Activated T-cell treated with anti-CD3 and anti-CD28 coated beads, Interleukin-2, amount 50 U/mL, for 1 hour (primary cell): ENCODE measurements around the gene ADGRE2.
"Not testable (repeated sequence)": the region's sequence is repeated elsewhere in the genome, so short reads cannot be mapped to it uniquely, and the experiment has no call there.

Source experiments
- DNase-seq: peaks from one replicate; pipeline ENCODE4 v3.0.0-alpha.2; 2020

The ADGRE2 gene

DNA sequence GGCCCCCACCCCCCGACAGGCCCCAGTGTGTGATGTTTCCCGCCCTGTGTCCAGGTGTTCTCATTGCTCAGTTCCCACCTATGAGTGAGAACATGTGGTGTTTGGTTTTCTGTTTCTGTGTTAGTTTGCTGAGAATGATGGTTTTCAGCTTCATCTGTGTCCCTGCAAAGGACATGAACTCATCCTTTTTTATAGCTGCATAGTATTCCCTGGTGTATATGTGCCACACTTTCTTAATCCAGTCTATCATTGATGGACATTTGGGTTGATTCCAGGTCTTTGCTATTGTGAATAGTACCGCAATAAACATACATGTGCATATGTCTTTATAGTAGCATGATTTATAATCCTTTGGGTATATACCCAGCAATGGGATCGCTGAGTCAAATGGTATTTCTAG, 715 bp downstream of the ADGRE2 start:
- DNase-seq: not testable (repeated sequence)

DNA sequence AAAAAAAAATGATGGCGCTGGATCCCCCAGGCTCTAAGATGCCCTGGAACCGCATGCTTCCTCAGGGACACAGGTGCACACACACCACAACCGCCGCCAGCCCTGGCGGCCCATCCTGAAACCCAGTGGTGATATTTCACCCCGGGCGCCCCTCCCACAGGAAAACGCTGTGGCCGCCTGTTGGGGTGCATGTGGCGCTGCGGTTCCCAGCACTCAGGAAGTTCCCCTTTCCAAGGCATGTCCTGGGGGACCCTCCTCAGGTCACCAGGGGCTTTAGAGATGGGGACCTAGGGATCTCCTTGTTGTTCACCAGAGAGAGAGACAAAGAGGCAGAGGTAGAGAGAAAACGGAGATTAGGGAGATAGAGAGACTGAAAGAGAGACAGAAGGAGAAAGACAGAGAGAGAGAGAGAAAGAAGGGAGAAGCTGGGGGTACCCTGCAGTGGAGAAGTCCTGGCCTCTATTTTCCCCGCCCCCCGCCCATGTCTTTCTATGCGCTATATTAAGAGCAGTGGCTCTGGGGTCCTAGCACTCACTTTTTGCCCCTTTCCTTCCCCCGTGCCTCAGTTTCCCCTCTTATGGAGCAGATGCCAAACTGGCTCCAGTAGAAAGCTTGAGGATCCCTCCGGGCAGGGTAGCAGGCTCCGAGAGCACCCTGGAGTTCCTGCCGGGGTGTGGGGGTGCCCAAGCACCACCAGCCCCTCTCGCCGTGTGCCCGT, 2.3 kb downstream of the ADGRE2 start:
- DNase-seq: no peak

DNA sequence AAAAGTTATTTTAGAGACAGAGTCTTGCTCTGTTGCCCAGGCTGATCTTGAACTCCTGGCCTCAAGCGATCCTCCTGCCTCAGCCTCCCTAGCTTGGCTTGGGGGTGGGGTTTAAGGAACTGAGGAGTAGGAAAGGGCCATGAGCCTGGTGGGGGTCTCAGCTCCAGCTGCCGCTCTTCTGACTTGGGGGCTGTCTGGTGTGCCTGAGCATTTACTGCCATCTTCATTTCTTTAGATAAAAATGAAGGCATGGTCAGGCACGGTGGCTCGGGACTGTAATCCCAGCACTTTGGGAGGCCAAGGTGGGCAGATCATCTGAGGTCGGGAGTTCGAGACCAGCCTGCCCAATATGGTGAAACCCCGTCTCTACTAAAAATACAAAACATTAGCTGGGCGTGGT, 3.0 kb downstream of the ADGRE2 start:
- DNase-seq: not testable (repeated sequence)

DNA sequence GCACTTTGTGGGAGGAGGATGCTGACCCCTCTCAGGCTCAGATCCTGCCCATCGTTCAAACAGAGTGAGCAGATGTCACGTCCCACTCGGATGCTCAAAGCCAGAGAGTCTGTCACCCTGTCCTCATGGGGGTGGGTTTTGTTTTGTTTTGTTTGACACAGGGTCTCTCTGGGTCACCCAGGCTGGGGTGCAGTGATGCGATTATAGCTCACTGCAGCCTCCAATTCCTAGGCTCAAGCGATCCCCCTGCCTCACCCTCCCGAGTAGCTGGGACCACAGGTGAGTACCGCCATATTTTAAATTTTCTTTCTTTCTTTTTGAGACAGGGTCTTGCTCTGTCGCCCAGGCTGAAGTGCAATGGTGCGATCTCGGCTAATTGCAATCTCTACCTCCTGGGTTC, 4.0 kb downstream of the ADGRE2 start:
- DNase-seq: no peak

DNA sequence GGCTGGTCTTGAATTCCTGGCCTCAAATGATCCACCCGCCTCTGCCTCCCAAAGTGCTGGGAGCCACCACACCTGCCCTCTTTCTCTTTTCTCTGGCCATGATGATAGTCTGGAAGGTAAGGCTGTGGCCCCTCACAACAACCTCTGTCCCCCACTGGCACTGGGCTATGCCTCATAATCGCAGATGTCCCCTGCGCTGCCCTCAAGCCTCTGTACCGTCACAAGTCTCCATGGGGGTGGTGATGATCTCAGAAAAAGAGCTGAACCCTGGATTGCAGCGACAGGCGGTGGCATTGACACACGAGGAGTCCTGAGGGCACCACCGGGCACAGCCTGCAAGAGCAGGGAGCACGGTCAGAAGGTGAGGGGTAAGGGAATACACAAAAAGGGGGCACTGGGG, 4.6 kb downstream of the ADGRE2 start:
- DNase-seq: not testable (repeated sequence)

DNA sequence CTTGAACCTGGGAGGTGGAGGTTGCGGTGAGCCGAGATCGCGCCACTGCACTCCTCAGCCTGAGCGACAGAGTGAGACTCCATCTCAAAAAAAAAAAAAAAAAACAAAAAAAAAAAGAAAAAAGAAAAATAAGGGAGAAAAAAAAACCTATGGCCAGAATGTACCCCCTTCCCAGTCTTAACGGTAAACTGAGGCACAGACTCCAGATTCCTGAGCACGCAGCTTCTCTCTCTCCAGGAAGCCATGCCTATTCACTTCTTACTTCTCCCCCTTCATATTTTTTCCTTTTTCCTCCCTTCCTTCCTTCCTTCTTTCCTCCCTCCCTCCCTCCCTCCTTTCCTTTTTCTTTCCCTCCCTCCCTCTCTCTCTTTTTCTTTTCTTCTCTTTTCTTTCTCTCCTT, 5.4 kb downstream of the ADGRE2 start:
- no peak for DNase-seq

DNA sequence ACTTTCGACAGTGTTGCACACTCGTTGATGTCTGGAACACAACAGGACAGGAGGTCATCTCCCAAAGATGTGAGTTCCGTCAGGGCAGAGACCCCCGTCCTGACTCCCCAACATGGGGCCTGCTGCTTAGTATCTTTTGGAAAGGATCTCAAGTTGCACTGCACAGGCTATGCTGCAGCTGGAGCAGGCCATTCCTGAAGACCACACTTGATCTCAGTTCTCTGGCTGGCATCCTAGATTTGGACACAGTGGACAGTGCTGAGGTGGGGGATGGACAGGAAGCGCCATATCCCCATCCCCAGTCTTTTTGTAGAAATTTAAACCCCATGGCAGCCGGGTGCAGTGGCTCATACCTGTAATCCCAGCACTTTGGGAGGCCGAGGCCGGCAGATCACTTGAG, 5.9 kb downstream of the ADGRE2 start:
- DNase-seq: no peak

DNA sequence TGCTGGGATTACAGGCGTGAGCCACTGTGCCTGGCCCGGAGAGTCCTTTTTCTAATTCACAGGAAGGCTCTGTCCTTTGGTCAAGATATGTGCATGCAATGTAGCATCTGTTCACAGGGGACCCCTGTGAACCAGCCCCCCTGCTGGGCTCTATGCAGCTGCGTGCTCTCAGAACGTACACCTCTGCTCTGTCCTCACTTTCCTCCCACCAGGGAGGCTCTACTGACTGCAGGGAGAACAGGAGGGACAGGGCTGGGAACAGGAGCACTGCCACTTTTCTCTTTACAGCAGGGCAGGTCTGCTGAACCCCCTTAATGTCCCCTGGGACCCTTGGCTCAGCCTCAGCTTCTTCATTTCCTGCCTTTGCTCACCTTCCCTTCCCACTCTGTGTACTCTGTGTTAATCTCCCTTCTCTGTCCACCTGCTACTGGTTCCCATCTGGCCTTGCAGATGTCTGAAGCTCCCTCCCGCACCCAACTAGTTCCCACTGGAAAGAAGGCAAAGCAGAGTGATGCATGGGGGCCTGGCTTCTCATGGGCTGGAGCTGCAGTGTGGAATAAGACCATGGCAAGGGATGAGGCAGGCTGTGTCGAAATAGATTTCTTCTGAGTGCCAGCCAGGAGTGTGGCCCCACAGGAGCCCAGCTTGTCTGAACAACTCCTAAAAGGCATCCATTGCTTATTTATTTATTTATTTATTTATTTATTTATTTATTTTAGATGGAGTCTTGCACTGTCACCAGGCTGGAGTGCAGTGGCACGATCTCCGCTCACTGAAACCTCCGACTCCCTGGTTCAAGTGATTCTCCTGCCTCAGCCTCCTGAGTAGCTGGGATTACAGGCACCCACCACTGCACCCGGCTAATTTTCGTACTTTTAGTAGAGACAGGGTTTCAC, 7.2 kb downstream of the ADGRE2 start:
- DNase-seq: no peak

DNA sequence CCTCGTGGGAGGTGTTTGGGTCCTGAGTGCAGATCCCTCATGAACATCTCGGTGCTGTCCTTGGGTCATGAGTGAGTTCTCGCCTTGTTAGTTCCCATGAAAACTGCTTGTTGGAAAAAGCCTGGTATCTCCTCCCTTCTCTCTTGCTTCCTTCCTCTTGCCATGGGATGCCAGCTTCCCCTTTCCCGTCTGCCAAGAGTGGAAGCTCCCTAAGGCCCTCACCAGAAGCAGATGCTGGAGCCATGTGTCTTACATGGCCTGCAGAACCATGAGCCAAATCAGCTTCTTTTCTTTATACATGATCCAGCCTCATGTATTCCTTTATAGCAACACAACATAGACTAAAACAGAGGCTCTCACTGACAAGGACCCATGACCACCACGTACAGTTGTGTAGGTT, 8.2 kb downstream of the ADGRE2 start:
- DNase-seq: no peak

DNA sequence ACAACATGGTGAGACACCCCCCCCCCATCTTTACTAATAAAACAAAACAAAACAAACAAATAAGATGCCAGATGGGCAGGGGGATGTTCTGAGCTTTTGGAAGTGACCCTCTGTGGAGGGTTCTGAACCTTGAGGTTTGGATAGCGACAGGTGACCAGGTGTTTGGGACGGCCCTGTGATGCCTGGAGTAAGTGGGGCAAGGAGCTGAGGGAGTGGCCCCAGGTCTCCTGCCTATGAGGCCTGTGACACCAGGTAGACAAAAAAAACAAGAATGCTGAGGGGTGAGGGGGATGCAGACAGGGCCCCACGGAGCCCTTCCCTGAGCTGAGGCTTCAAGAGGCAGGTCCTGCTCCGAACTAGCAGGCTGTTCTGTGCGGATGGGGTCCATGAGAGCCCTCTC, 9.2 kb downstream of the ADGRE2 start:
- no peak for DNase-seq

DNA sequence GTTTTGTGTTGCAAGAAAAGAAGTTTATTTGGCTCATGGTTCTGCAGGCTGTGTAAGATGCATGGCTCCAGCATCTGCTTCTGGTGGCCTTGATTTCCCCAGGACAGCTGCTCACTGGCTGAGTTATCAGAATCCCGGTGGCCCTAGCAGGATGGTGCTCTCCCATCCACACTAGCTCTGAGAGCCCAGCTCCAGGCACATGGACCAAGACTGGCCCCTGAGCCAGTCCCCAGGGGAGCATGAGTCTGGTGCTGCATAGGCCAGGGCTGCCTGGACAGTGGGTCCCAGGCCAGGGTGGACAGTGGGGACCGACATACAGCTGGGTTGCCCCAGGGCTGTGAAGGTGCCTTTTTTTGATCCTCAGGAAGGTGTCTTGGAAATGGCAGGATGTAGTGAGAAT, 10.4 kb downstream of the ADGRE2 start:
- no peak for DNase-seq

DNA sequence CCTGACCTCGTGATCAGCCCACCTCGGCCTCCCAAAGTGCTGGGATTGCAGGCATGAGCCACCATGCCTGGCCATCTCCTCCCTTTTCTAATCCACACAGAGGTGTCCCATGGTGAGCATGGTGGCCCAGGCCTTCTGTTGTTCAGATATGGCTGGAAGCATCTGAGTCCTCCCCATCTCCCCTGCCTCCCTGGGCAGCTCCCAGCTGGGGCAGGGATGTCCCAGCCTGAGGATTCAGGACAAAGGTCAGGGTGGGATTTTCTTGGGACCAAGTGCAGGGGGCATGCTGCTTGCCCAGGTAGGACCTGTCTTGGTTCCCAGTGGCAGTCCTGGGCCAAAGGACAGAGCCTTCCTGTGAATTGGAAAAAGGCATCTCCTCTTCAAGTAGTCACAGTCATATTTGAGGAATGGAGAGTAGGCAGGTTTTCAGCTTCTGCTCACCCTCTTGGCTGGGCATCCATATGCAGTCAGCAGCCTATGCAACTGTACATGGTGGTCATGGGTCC, 10.8 kb downstream of the ADGRE2 start:
- no peak for DNase-seq

DNA sequence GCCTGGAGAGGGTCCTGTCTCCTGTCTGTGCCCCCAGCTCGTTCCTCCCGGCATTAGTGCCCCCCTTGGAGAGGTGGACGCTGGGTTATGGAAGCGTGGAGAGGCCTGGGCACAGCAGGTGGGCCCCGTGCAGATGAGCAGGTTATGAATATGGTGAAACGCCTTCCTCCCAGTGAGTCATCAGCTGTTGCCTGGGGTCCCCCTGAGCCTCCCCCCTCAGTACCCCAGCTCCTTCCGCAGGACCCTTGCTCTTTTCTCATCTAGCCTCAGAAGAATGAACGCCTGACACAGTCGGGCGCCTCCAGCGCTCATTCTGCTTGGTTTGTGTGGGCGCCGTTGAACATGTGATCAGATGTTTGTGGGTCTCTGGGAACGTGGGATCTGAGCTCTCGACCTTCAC, 12.5 kb downstream of the ADGRE2 start:
- not testable (repeated sequence) for DNase-seq

DNA sequence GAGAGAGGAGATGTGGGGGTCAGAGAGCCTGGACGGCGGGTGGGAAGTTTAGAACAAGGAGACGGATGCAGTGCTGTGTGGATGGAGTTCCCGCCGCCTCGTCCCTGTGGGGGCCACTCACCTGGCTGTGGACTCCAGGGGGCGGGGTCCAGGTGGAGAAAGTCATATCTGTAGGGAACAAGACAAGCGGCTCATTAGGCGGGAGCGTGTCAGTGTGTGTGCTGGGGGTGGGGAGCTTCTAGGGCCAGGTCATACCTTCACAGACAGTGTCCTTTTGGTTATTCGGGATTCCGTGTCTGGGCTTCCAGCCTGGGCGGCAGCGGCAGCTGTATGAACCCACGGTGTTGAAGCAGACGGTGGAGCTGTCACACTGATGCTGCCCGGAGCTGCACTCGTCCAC, 13.0 kb downstream of the ADGRE2 start:
- not testable (repeated sequence) for DNase-seq

DNA sequence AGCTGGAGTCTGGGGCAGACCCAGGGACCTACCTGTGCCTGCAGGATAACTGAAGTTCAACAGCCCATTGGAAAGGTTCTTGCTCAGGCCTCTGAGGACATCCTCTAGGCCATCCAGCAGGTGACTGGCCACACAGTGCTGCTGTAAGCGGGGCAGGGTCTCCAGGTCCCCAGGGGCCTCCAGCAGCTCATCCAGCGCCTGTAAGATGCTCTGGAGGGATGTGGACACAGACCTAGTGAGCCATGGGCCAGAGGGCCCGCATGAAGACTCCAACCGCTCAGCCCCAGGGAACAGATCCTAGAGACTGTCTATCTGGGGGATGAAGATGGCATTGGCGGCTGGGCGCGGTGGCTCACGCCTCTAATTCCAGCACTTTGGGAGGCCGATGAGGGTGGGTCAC, 14.0 kb downstream of the ADGRE2 start:
- DNase-seq: no peak

DNA sequence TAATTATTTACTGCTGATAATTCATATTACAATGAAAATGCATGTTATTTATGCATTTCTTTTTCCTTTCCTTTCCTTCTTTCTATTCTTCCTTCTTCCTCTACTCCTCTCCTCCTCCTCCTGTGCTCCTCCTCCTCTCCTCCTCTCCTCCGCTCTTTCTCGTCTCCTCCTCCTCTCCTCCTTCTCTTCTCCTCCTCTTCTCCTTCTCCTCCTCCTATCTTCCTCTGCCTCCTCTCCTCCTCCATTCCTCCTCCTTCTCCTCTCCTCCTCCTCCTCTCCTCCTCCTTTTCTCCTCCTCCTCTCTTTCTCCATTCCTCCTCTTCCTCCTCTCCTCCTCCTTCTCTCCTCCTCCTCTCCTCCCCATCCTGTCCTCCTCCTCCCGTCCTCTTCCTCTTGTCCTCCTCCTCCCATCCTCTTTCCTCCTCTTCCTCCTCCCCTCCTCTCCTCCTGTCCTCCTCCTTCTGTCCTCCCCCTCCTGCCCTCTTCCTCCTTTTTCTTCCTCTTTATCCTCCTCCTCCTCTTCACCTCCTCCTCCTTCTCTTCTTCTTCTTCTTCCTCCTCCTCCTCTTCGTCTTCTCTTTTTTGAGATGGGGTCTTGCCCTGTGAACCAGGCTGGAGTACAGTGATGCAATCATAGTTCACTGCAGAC, 14.7 kb downstream of the ADGRE2 start:
- no peak for DNase-seq

DNA sequence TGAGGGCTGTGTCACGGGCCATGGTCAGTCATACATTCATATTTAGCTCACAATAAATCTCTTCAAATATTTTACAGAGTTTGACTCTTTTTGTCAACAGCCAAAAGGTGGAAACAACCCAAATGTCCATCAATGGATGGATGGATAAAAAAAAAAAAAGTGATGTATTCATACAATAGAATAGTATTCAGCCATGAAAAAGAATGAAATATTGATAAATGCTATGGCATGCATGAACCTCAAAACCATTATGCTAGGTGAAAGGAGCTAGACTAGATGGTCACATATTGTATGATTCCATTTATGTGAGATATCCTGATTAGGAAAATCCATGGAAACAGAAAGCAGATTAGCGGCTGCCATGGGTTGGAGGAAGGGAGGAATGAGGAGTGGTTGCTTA, 16.2 kb downstream of the ADGRE2 start:
- no peak for DNase-seq

DNA sequence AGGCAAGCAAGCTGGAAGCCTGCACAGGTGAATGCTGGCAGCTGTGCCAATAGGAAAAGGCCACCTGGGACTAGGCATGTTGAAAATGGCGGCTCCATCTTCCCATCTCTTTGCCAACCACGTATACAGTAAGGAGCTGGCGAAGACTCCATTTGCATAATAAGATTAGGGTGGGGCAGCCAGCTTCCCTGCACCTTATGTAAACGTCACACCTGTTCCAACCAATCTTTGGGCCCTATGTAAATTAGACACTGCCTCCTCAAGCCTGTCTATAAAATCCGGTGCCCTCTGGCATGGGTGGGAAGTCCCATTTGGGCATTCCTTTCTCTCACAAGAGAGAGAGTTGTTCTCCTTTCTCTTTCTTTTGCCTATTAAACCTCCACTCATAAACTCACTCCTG, 16.8 kb downstream of the ADGRE2 start:
- DNase-seq: no peak

DNA sequence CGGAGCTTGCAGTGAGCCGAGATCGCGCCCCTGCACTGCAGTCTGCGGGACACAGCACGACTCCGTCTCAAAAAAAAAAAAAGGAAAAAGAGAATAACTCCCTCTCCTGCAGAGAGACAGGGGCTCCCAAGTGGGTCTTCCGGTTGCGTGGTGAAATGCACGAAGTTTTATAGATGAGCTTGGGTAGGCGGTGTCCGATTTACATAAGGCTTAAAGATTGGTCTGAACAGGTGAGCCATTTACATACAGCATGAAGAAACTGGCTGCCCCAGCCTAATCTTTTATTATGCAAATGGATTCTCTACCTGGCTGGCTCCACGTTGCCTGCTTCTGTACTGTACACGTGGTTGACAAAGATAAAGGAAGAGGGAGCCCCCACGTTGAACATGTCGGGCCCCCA, 19.5 kb downstream of the ADGRE2 start:
- DNase-seq: no peak

DNA sequence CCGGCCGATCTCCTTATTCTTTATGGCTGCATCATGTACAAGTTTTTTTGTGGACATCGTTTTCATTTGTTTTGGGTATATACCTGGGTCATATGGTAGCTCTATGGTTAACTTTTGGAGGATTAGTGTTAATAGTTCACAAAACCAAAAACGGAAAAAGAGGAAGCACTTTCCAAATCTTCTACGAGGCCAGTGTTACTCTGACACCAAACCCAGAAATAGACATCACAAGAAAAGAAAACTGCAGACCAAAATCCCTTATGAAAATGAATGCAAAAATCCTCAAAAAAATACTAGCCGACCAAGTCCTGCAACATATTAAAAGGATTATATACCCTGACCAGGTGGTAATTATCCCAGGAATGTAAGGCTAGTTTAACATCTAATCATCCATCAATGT, 29.8 kb downstream of the ADGRE2 start:
- no peak for DNase-seq

DNA sequence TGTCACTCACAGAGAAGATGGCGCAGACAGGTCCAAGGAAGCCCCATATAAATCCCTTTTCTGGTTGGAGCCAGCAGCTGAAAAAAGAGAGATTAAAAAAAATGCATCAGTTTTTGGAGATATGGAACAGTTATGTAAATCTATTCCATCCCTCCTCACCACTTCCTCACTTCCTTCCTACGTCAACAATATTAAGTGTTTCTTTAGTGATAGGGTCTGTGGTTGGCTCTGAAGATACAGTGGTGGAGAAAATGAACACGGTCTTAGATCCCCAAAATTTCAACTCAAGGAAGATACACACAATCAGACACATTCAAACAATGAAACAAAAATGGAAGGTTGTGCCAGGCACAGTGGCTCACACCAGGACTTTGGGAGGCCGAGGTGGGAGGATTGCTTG, 31.5 kb downstream of the ADGRE2 start:
- DNase-seq: no peak

DNA sequence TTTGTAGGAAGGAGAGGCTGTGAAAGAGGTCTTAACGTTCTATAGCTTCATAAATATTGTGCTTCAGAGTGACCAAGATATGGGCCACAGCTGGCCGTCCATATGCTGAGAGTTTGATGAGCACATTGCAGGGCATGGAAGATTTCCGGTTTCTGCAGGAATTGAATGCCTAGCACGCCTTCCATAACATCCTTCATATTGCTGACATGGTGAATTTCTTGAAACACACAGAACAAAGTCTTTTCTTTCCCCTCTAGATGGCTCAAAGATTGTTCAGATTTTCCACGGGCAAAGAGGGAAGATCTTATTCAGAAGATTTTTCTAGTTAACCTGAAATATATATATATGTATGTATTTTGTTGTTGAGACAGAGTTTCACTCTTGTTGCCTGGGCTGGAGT, 42.4 kb downstream of the ADGRE2 start:
- DNase-seq: no peak

DNA sequence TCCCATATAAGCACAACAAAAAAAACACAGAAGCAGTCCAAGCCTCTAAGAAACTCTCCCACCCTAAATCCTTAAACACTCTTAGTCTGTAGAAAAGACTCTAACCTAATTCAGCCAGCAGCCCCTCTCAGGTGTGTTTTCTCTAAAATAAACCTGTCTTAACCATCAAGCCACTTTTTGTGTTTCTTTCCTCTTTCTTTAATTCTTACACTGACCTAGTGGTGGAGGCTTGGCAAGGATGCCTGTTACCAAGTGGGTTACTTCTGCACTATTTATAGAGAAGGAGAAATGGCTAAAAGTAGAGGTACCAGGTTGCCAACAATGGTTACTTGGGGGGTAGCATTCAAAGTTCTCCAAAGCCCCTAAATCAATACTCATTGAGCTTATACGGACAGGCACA, 44.8 kb downstream of the ADGRE2 start:
- no peak for DNase-seq

DNA sequence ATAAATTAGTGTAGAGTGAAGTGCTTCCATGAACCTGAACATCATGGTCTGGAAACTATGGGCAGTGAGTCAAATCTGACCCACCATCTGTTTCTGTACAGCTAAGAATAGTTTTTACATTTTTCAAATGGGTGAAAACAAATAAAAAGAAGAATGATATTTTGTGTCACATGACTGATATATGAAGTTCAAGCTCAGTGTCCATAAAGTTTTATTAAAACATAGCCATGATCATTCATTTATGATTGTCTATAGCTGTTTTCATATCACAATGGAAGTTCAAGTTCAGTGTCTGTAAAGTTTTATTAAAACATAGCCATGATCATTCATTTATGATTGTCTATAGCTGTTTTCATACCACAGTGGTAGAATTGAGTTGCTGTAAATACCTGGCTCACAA, 45.9 kb downstream of the ADGRE2 start:
- DNase-seq: no peak
